ENCODE measurements around the gene C22orf42.
"Not testable (repeated sequence)": the region's sequence is repeated elsewhere in the genome, so short reads cannot be mapped to it uniquely, and the experiment has no call there.

Gene C22orf42

DNA sequence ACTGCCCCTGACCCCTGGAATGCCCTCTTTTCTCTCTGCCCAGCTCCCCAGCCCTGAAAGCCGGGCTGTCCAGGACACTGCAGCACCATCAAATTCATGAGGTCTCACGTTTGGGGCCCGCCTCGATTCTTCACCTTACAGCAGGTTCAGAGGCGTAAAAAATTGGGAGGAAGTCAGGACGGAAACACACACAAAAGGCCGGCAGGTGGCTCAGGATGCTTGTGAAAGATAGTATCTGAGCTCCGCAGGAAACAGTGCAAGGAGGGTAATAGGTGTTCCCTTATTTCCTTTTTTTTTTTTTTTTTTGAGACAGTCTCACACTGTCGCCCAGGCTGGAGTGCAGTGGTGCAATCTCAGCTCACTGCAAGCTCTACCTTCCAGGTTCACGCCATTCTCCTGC lies 41.6 kb upstream of the C22orf42 start:
- Mint-ChIP-seq H3K9me3 (no peaks in the 10 kb centered on the region), H3K27me3 (ENCODE audit: low read depth, poor library complexity) (peaks cover 79% of the 10 kb centered on the region), H3K36me3 (ENCODE audit: low read depth) (no peaks in the 10 kb centered on the region), H3K27ac (no peak overlapping the region), H3K4me1 (peaks cover 27% of the 10 kb centered on the region), H3K4me3 (no peak overlapping the region)
- DNase-seq, result no peak
- TF ChIP-seq, protein P1, sequence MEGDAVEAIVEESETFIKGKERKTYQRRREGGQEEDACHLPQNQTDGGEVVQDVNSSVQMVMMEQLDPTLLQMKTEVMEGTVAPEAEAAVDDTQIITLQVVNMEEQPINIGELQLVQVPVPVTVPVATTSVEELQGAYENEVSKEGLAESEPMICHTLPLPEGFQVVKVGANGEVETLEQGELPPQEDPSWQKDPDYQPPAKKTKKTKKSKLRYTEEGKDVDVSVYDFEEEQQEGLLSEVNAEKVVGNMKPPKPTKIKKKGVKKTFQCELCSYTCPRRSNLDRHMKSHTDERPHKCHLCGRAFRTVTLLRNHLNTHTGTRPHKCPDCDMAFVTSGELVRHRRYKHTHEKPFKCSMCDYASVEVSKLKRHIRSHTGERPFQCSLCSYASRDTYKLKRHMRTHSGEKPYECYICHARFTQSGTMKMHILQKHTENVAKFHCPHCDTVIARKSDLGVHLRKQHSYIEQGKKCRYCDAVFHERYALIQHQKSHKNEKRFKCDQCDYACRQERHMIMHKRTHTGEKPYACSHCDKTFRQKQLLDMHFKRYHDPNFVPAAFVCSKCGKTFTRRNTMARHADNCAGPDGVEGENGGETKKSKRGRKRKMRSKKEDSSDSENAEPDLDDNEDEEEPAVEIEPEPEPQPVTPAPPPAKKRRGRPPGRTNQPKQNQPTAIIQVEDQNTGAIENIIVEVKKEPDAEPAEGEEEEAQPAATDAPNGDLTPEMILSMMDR (IDR thresholded peaks at IDR 0.05), result no peak

DNA sequence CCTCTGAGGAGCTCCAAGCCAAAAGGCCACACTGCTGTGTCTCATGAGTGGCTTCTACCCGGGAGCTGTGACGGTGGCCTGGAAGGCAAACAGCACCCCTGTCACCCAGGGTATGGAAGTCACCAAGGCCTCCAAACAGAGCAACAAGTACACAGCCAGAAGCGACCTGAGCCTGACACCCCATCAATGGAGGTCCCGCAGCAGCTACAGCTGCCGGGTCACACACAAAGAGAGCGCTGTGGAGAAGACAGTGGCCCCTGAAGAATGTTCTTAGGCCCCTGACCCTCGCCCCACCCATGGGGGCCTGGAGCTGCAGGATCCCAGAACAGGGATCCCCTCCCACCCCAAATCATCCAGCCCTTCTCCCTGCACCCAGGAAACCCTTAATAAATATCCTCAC lies 40.9 kb upstream of the C22orf42 start:
- no peak for DNase-seq
- no peak overlapping the region for H3K4me3 Mint-ChIP-seq

DNA sequence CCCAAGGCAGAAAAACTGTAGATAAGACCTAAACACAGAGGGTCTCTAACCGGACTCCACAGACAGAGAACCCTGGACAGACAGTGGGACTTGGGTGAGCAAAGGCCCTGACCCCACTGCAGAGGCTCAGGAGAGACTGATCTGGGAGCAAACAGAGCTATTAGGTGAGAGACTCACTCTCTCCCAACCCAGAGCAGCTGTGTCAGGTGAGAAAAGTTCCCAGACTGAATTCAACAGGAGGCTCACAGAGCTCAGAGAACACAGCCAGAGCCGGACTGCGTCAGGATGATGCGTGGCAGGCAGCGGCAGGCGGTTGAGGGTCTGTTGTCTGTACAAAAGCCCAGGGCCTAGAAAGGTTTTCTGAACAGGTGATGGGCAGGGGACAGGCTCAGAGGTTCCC lies 40.2 kb upstream of the C22orf42 start:
- Mint-ChIP-seq H3K4me1 (peaks cover 15% of the 10 kb centered on the region), H3K27me3 (ENCODE audit: low read depth, poor library complexity) (peaks cover 71% of the 10 kb centered on the region), H3K4me3 (no peak overlapping the region), H3K27ac (no peak overlapping the region), H3K36me3 (ENCODE audit: low read depth) (no peaks in the 10 kb centered on the region), H3K9me3 (no peaks in the 10 kb centered on the region)
- TF ChIP-seq, protein P1 (IDR thresholded peaks at IDR 0.05), result no peak
- no peak for DNase-seq

More for the DNA sequence above, 40.9 kb upstream of the C22orf42 start:
- no peaks in the 10 kb centered on the region for H3K9me3 Mint-ChIP-seq
- peaks cover 78% of the 10 kb centered on the region for H3K27me3 Mint-ChIP-seq (ENCODE audit: low read depth, poor library complexity)
- TF ChIP-seq, protein P1 (IDR thresholded peaks at IDR 0.05), result no peak
- H3K27ac Mint-ChIP-seq, result no peak overlapping the region
- peaks cover 21% of the 10 kb centered on the region for H3K4me1 Mint-ChIP-seq
- no peaks in the 10 kb centered on the region for H3K36me3 Mint-ChIP-seq (ENCODE audit: low read depth)

DNA sequence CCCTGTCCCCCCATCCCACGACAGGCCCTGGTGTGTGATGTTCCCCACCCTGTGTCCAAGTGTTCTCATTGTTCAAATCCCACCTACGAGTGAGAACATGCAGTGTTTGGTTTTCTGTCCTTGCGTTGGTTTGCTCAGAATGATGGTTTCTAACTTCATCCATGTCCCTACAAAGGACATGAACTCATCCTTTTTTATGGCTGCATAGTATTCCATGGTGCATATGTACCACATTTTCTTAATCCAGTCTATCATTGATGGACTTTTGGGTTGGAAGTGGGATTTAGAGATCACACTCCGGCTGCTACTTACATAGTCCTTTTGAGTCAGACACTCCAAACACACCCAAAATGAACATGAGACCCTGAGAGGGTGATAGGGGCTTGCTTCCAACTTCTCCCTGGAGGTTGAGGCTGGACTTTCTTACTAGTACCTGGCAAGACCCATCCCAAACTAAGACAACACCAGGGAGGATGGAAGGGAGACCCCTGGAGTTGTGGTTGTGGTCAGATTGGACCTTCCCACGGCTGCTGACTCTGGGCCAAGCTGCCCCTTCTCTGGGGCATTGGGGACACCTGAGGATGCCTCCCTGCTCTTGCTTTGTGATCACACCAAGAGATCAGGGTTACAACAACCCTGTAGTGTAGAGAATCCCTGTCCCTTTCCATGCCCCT lies 38.6 kb upstream of the C22orf42 start:
- H3K27me3 Mint-ChIP-seq (ENCODE audit: low read depth, poor library complexity), result peaks cover 60% of the 10 kb centered on the region
- not testable (repeated sequence) for H3K4me3 Mint-ChIP-seq; H3K36me3 Mint-ChIP-seq (ENCODE audit: low read depth); H3K4me1 Mint-ChIP-seq; H3K9me3 Mint-ChIP-seq; DNase-seq; H3K27ac Mint-ChIP-seq

DNA sequence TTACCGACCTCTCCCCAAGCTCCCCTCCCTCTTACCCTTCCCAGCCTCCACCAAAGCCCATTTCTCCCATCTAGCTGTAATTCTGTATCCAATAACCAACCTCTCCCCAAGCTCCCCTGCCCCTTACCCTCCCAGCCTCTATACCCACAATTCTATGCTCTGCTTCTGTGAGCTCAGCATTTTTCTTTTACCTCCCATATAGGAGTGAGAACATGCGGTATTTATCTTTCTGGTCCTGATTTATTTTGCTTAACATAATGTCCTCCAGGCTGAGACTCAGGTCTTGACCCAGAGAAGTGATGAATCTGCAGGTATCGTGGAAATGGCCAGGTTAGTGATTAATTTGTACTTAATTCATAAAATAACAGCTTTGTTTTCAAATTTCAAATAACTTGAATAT lies 36.8 kb upstream of the C22orf42 start:
- not testable (repeated sequence) for DNase-seq; H3K4me1 Mint-ChIP-seq; H3K36me3 Mint-ChIP-seq (ENCODE audit: low read depth); H3K9me3 Mint-ChIP-seq; H3K4me3 Mint-ChIP-seq; H3K27ac Mint-ChIP-seq
- H3K27me3 Mint-ChIP-seq (ENCODE audit: low read depth, poor library complexity), result peaks cover 50% of the 10 kb centered on the region

DNA sequence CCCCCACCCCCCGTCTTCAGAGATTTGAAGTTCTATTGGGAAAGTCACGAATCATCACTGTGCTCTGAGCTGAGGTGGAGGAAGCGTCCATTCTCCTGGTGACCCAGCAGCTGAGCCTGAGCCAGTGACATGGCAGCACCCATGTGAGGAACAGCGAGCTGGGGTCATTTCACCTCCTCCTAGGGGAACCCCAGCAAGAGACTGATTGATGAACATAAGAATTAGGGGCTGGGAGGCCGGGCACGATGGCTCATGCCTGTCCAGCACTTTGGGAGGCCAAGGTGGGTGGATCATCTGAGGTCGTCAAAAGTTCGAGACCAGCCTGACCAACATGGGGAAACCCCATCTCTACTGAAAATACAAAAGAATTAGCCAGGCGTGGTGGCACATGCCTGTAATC lies 34.2 kb upstream of the C22orf42 start:
- H3K36me3 Mint-ChIP-seq (ENCODE audit: low read depth); H3K27ac Mint-ChIP-seq; H3K4me1 Mint-ChIP-seq; DNase-seq; H3K4me3 Mint-ChIP-seq; H3K9me3 Mint-ChIP-seq: not testable (repeated sequence)
- peaks cover 50% of the 10 kb centered on the region for H3K27me3 Mint-ChIP-seq (ENCODE audit: low read depth, poor library complexity)

DNA sequence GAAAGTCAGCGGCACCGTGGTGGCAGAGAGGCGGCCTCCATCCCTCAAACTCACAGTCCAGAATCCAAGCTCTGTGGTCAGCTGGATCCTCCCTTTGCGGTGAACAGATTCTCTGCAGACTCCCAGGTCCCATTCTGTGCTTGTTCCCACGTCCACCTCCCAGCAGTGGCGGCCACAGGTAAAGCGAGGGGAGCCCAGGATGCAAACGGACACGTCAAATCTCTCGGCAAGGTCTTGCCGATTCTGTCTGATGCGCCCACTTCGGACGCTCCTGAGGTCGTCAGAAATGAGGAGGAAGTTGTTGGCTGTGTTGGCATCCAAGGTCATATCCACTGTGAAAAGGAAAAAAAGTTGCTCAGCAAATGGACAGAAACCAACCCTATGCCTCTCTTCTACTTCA lies 31.9 kb upstream of the C22orf42 start:
- not testable (repeated sequence) for H3K4me1 Mint-ChIP-seq; DNase-seq; H3K27ac Mint-ChIP-seq; H3K4me3 Mint-ChIP-seq; H3K9me3 Mint-ChIP-seq; H3K36me3 Mint-ChIP-seq (ENCODE audit: low read depth)
- H3K27me3 Mint-ChIP-seq (ENCODE audit: low read depth, poor library complexity), result peaks cover 45% of the 10 kb centered on the region

DNA sequence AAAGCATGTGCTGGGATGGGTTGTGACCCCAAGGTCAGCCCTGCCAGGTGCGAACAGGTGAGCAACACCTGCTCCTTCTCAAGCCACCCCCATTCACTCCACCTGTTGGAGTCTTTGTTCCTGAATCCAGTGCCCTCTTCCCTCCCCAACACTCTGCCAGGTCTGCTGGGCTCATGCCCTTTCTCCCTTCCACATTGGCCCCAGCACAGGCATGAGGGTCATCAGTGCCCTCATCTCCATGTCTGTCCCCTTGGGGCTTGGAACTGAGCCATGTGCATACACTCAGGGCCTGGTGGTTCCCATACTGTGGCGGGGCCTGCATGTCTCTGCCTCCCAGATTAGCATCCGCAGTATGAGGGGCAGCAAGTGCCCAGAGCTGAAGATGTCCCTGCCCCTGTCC lies 26.7 kb upstream of the C22orf42 start:
- H3K9me3 Mint-ChIP-seq, result no peaks in the 10 kb centered on the region
- H3K4me3 Mint-ChIP-seq, result no peak overlapping the region
- no peak for DNase-seq
- no peaks in the 10 kb centered on the region for H3K4me1 Mint-ChIP-seq
- TF ChIP-seq, protein P1 (IDR thresholded peaks at IDR 0.05), result no peak
- H3K27me3 Mint-ChIP-seq (ENCODE audit: low read depth, poor library complexity), result peaks cover 52% of the 10 kb centered on the region
- no peak overlapping the region for H3K27ac Mint-ChIP-seq
- H3K36me3 Mint-ChIP-seq (ENCODE audit: low read depth), result no peaks in the 10 kb centered on the region
